A673 (cell line): ENCODE results near the gene TRIM66. TPM values are rescaled to one million over a fixed set of nuclear protein-coding genes. Genes with fewer than 3 reads are reported as not detected.

Experiments
- BruUV-seq: library from RNA; stranded (reverse); fragments of 400-500 nt; replicated peaks from 2 replicates; lab custom pipeline; 2021; lab: Mats Ljungman, UMichigan
- CTCF ChIA-PET: fragments of 300-600 bp; sonication (Branson Sonifier 250); formaldehyde crosslinking; loops from one replicate; lab custom pipeline; 2022; ENCODE audit warnings: antibody characterized with exemption; lab: Charles Lee
- POLR2A ChIA-PET: fragments of 300-600 bp; sonication (Branson Sonifier 250); formaldehyde crosslinking; loops from one replicate; lab custom pipeline; 2022; ENCODE audit warnings: antibody characterized with exemption; ENCODE audit not compliant: low non-redundant PET; lab: Charles Lee
- DNase-seq: peaks from one replicate; pipeline ENCODE4 v3.0.0-alpha.2; 2015; ENCODE audit warnings: low spot score
- H3K27ac ChIP-seq: fragments of 200-600 bp; sonication (generic); 2 replicates; pipeline ENCODE4 v1.5.1; 2016; ENCODE audit warnings: mixed run types, low read depth, mild to moderate bottlenecking, mixed read lengths, antibody characterized with exemption, low read length; ENCODE audit not compliant: poor library complexity, severe bottlenecking
- H3K27me3 ChIP-seq: fragments of 200-600 bp; sonication (generic); replicated peaks from 2 replicates; pipeline ENCODE4 v1.6.1; 2017; ENCODE audit warnings: mixed run types, low read depth, mild to moderate bottlenecking, mixed read lengths, antibody characterized with exemption, low read length; ENCODE audit not compliant: insufficient read depth, poor library complexity
- H3K36me3 ChIP-seq: fragments of 200-600 bp; sonication (generic); 2 replicates; pipeline ENCODE4 v1.6.1; 2016; ENCODE audit warnings: mixed run types, mild to moderate bottlenecking, mixed read lengths, antibody characterized with exemption, low read length; ENCODE audit not compliant: insufficient read depth, poor library complexity, severe bottlenecking
- H3K4me1 ChIP-seq: fragments of 200-600 bp; sonication (generic); 2 replicates; pipeline ENCODE4 v1.6.1; 2017; ENCODE audit warnings: mixed run types, mild to moderate bottlenecking, mixed read lengths, antibody characterized with exemption, low read length; ENCODE audit not compliant: insufficient read depth, poor library complexity, severe bottlenecking
- H3K4me3 ChIP-seq: fragments of 200-600 bp; sonication (generic); 2 replicates; pipeline ENCODE4 v1.5.1; 2016; ENCODE audit warnings: low read depth, mixed run types, mild to moderate bottlenecking, mixed read lengths, low read length; ENCODE audit not compliant: poor library complexity, severe bottlenecking
- H3K9me3 ChIP-seq: fragments of 200-600 bp; sonication (generic); 2 replicates; pipeline ENCODE4 v1.6.1; 2016; ENCODE audit warnings: mixed run types, low read depth, mild to moderate bottlenecking, mixed read lengths, antibody characterized with exemption, low read length; ENCODE audit not compliant: poor library complexity, severe bottlenecking
- EZH2 ChIP-seq: fragments of 200-600 bp; sonication (generic); IDR thresholded peaks from 2 replicates; pipeline ENCODE4 v1.6.1; 2017; ENCODE audit warnings: borderline replicate concordance, low read depth, mild to moderate bottlenecking, mixed read lengths, antibody characterized with exemption, low read length; ENCODE audit not compliant: poor library complexity, severe bottlenecking
- intact Hi-C: fragments of 100-400 bp; cut with micrococcal nuclease; formaldehyde crosslinking; loops from one replicate; pipeline ENCODE4 v1.10.0; 2022; ENCODE audit not compliant: unreplicated experiment
- total RNA-seq: library from RNA; stranded (reverse); gene quantifications from 2 replicates; pipeline ENCODE4 v1.2.3, GENCODE V29; 2021
- TF ChIP-seq, protein P1 (sequence below): fragments of 300-800, 200-600 bp; sonication (generic); conservative IDR thresholded peaks from 2 replicates; pipeline ENCODE4 v1.5.1; 2017; ENCODE audit warnings: low read depth, mild to moderate bottlenecking, antibody characterized with exemption, low read length, moderate library complexity, mixed read lengths

The TRIM66 gene
- total RNA-seq, 1 experiment from 2014 or later, result 9.7 TPM

GRCh38 chr11:8693555-8693954 is 11.1 kb upstream of the TRIM66 start:
- no peaks in the 10 kb centered on the region for H3K9me3 ChIP-seq
- no peaks in the 10 kb centered on the region for H3K36me3 ChIP-seq
- no peak overlapping the region for H3K4me3 ChIP-seq
- H3K4me1 ChIP-seq, result peaks cover 9% of the 10 kb centered on the region
- no peak for DNase-seq
- TF ChIP-seq EZH2, result no peak
- TF ChIP-seq, protein P1, sequence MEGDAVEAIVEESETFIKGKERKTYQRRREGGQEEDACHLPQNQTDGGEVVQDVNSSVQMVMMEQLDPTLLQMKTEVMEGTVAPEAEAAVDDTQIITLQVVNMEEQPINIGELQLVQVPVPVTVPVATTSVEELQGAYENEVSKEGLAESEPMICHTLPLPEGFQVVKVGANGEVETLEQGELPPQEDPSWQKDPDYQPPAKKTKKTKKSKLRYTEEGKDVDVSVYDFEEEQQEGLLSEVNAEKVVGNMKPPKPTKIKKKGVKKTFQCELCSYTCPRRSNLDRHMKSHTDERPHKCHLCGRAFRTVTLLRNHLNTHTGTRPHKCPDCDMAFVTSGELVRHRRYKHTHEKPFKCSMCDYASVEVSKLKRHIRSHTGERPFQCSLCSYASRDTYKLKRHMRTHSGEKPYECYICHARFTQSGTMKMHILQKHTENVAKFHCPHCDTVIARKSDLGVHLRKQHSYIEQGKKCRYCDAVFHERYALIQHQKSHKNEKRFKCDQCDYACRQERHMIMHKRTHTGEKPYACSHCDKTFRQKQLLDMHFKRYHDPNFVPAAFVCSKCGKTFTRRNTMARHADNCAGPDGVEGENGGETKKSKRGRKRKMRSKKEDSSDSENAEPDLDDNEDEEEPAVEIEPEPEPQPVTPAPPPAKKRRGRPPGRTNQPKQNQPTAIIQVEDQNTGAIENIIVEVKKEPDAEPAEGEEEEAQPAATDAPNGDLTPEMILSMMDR, result no peak
- intact Hi-C loops, result no loop called here
- ChIA-PET CTCF (no interaction called here), POLR2A (no interaction called here)
- H3K27ac ChIP-seq, result no peak overlapping the region
- no peaks in the 10 kb centered on the region for H3K27me3 ChIP-seq
- no TSS peak for BruUV-seq

DNA sequence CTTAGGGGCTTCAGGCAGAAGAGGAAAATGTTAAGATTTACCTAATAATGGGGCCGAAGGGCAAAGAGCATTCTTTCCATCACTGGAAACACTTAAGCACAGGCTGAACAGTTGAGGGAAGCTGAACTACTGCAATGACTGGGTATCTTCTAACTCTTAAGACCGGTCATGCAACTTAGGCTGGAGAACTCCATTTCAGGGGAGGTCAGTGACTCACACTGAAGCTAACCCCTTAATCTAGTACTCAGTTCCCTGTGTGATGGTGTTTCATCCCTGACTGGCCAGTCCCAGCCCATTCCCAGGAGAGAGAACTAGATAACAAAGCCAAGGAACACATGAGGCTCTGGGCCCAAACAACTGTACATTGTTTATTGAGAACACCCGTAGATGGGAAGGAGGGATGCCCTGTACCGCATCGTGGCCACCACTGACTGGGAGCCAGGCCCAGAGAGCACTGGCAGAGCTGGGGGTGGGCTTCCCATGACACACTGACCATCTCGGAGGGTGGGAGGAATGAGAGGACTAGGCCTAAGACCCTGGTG is 10.6 kb upstream of the TRIM66 start:
- CTCF ChIA-PET, result no interaction called here

DNA sequence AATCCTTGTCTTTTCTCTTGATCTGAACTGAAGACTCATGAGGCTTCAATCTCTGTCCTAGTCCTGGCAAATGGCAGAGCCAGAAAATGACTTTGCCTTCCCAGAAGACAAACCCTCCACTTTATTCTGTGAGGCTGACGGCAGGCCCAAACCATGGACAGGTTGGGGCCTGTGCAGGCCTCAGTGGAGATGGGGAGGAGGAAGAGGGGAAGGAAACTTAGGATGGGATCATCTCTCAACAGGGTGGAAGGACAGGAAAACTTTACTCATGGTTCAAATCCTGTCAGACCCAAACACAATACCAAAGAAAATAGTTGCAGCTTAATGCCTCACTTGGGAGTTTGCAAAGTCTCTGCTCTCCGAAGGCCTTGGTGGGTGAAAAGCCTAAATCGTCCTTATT is 10.0 kb upstream of the TRIM66 start:
- H3K36me3 ChIP-seq, result no peaks in the 10 kb centered on the region
- ChIA-PET CTCF (no interaction called here), POLR2A (no interaction called here)
- no peaks in the 10 kb centered on the region for H3K27me3 ChIP-seq
- H3K4me1 ChIP-seq, result peaks cover 14% of the 10 kb centered on the region
- no peak overlapping the region for H3K4me3 ChIP-seq
- DNase-seq, result no peak
- H3K27ac ChIP-seq, result no peak overlapping the region
- BruUV-seq, result no TSS peak
- no peak for TF ChIP-seq EZH2
- TF ChIP-seq, protein P1, result no peak
- intact Hi-C loops, result no loop called here
- H3K9me3 ChIP-seq, result no peaks in the 10 kb centered on the region

More for the DNA sequence above, 10.6 kb upstream of the TRIM66 start:
- POLR2A ChIA-PET, result no interaction called here
- no peaks in the 10 kb centered on the region for H3K27me3 ChIP-seq
- TF ChIP-seq, protein P1, result no peak
- TF ChIP-seq EZH2, result no peak
- H3K4me3 ChIP-seq, result no peak overlapping the region
- DNase-seq, result no peak
- H3K27ac ChIP-seq, result no peak overlapping the region
- BruUV-seq, result no TSS peak
- H3K4me1 ChIP-seq, result peaks cover 9% of the 10 kb centered on the region
- intact Hi-C loops, result no loop called here
- no peaks in the 10 kb centered on the region for H3K36me3 ChIP-seq
- no peaks in the 10 kb centered on the region for H3K9me3 ChIP-seq
